Measurements from ENCODE around the gene SLC6A14.

Gene SLC6A14

DNA sequence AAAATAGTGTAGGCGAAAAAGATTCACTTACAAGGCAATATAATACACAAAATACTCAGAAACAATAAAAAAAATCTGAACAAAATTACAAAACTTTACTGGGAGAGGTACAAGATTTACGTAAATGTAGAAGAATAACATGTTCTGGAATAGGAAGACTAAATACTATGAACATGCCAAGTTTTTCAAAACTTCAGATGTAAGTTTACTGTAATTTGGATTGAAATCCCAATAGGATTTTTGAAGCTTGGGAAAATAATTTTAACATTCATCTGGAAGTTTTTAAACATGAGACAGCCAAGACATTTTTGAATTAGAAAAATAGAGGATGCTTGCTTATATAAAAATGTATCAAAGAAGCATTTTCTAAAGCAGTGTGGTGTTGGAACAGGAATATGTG lies 56.9 kb downstream of the SLC6A14 start:
- TF ChIP-seq, protein P1, sequence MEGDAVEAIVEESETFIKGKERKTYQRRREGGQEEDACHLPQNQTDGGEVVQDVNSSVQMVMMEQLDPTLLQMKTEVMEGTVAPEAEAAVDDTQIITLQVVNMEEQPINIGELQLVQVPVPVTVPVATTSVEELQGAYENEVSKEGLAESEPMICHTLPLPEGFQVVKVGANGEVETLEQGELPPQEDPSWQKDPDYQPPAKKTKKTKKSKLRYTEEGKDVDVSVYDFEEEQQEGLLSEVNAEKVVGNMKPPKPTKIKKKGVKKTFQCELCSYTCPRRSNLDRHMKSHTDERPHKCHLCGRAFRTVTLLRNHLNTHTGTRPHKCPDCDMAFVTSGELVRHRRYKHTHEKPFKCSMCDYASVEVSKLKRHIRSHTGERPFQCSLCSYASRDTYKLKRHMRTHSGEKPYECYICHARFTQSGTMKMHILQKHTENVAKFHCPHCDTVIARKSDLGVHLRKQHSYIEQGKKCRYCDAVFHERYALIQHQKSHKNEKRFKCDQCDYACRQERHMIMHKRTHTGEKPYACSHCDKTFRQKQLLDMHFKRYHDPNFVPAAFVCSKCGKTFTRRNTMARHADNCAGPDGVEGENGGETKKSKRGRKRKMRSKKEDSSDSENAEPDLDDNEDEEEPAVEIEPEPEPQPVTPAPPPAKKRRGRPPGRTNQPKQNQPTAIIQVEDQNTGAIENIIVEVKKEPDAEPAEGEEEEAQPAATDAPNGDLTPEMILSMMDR (IDR thresholded peaks at IDR 0.05; ENCODE audit: borderline replicate concordance, insufficient read depth, low read depth, low read length): no peak
- H3K4me3 ChIP-seq (ENCODE audit: low read depth, low read length): no peak overlapping the region

- no peak overlapping the region for H3K4me3 ChIP-seq (ENCODE audit: low read depth, low read length)
- TF ChIP-seq, protein P1 (IDR thresholded peaks at IDR 0.05; ENCODE audit: borderline replicate concordance, insufficient read depth, low read depth, low read length): no peak
Observed at GRCh38 chrX:116499780-116500179, 63.4 kb downstream of the SLC6A14 start.

Data from GM12875 (cell line).